C4-2B (cell line): Measurements from ENCODE around the gene OR10V1.

Experiments
- H3K27ac ChIP-seq: fragments of 450-650 bp; 2 replicates; pipeline ENCODE4 v1.5.1; 2017
- ZFX ChIP-seq: fragments of 450-650 bp; IDR thresholded peaks from 2 replicates; pipeline ENCODE4 v1.6.1; 2017
- TF ChIP-seq, protein P1 (sequence below): fragments of 450-650 bp; conservative IDR thresholded peaks from 2 replicates; pipeline ENCODE4 v1.5.1; 2017; ENCODE audit warnings: mild to moderate bottlenecking

Gene OR10V1

DNA sequence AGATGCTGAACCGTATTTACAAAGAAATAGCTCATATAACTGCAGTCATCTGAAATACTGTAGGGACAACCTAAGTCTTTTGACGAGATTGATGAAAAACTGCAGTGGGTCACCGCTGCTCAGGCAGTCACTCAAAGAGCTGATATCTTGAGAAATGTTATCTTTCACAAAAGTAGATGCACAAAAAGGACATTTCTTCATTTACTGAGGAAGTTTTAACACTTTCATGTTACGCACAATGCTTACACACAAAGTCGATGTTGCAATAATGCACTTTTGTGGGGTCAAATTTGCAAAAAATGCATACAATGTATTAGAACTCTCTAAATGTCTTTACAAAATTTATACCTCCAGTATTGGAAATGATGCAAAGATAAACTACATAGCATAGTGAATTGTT lies 16.2 kb upstream of the OR10V1 start:
- no peak overlapping the region for H3K27ac ChIP-seq
- TF ChIP-seq, protein P1, sequence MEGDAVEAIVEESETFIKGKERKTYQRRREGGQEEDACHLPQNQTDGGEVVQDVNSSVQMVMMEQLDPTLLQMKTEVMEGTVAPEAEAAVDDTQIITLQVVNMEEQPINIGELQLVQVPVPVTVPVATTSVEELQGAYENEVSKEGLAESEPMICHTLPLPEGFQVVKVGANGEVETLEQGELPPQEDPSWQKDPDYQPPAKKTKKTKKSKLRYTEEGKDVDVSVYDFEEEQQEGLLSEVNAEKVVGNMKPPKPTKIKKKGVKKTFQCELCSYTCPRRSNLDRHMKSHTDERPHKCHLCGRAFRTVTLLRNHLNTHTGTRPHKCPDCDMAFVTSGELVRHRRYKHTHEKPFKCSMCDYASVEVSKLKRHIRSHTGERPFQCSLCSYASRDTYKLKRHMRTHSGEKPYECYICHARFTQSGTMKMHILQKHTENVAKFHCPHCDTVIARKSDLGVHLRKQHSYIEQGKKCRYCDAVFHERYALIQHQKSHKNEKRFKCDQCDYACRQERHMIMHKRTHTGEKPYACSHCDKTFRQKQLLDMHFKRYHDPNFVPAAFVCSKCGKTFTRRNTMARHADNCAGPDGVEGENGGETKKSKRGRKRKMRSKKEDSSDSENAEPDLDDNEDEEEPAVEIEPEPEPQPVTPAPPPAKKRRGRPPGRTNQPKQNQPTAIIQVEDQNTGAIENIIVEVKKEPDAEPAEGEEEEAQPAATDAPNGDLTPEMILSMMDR: no peak
- no peak for TF ChIP-seq ZFX

DNA sequence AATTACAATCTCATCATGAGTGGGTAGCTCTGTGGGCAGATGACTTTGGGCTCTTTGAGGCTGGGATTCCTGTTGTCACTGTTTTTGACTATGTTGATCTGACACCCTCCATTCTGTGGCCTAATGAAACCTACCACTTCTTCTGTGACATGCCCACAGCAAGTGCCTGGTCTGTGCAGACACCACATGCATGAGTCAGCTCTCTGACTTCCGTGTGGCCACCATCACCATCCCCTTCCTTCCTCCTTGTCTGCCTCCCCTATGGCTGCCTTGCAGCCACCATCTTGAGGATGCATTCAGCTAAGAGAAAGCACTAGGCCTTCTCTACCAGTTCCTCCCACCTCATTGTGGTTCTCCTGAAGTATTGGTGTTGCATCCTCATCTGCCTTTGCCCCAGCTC lies 15.3 kb upstream of the OR10V1 start:
- no peak overlapping the region for H3K27ac ChIP-seq
- TF ChIP-seq ZFX: no peak
- TF ChIP-seq, protein P1: no peak

DNA sequence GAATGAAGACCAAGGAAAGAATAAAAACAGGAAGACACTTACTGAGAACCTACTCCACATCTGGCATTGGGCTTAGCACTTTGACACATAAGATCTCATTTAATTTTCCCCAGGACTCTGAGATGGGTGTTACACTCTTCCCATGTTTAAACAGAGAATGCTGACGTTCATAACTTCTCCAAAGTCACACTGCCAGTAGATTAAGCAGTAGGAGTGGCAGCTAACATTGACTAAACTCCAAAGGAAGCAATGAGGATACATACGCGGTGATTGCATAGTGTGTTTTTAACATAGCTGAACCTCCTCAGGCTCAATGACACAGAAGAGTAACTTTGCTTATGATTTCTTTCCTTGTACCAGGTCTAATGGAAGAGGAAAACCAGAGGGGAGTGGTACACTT lies 14.5 kb upstream of the OR10V1 start:
- H3K27ac ChIP-seq: no peak overlapping the region
- TF ChIP-seq, protein P1: no peak
- TF ChIP-seq ZFX: no peak

DNA sequence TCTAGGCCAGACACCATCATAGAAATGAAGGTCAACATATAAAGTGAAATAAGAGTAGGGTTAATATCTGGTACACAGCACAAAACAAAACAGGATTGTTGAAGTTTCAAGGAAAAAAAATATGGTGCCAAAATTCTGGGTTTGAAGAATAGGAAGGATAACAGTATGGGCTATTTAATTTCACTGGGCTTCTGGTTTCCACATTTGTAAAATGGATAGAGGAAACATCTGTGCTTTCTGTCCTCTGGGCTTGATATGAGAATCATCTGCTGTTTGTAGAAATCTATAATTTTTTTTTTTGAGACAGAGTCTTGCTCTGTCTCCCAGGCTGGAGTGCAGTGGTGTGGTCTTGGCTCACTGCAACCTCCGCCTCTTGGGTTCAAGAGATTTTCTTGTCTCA lies 13.8 kb upstream of the OR10V1 start:
- H3K27ac ChIP-seq: no peak overlapping the region
- TF ChIP-seq ZFX: no peak
- TF ChIP-seq, protein P1: no peak

DNA sequence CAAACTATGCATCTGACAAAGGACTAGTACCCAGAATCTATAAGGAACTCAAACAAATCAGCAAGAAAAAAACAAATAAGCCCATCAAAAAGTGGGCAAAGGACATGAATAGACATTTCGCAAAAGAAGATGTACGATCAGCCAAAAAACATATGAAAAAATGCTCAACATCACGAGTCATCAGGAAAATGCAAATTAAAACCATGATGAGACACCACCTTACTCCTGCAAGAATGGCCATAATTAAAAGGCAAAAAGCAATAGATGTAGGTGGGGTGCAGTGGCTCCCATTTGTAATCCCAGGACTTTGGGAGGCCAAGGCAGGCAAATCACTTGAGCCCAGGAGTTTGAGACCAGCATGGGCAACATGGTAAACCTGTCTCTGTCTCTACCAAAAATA lies 10.4 kb upstream of the OR10V1 start:
- H3K27ac ChIP-seq: no peak overlapping the region
- no peak for TF ChIP-seq ZFX
- TF ChIP-seq, protein P1: no peak

DNA sequence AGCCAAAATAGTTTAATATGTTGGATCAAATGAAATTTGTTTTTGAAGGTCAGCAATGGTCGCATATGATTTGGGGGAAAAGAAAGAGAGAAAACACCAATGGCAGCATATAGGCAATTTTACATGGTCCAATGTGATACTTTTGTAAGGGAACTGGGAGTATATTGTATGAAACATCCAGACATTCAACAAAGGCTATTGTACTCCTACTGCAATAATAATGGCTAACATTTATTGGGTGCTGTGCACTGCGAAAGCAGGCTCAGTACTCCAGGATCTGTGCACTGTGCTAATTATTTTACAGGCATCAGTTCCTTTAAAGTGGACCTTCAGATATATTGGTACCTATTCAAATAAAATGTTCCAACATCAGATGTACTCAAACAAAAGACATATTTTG lies 5.9 kb upstream of the OR10V1 start:
- H3K27ac ChIP-seq: no peak overlapping the region
- no peak for TF ChIP-seq ZFX
- TF ChIP-seq, protein P1: no peak

DNA sequence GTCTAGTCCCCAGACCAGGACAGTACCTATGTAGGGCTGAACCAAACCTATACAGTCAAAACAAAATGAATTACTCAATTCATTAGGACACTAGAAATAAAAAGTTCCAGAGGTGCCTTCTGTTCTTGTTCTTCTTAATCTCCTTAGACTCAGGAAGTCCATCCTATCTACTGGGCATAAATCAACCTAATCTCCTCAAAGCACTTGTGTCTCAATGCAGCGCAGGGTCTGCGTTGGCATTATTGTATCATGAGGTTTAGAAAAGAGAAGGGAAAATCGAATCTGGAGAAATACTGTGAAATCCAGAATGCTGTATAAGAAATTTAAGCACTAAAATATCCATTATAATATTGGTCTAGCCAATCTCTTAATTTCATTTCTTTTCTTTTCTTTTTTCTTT lies 2.4 kb upstream of the OR10V1 start:
- TF ChIP-seq, protein P1: no peak
- no peak for TF ChIP-seq ZFX
- H3K27ac ChIP-seq: no peak overlapping the region
